Endodermal cell (in vitro differentiated cells): ENCODE results near the gene EPSTI1. TPM values are rescaled to one million over a fixed set of nuclear protein-coding genes. Genes with fewer than 3 reads are reported as not detected.

Source experiments
- DNase-seq: peaks from one replicate; pipeline ENCODE4 v3.0.0-alpha.2; 2017
- H3K27ac ChIP-seq: 2 replicates; pipeline ENCODE4 v1.5.1; 2013; ENCODE audit warnings: mild to moderate bottlenecking, low read depth, low read length, moderate library complexity
- H3K27me3 ChIP-seq: 2 replicates; pipeline ENCODE4 v1.6.1; 2013; ENCODE audit warnings: mild to moderate bottlenecking, low read length, moderate library complexity; ENCODE audit not compliant: insufficient read depth, control insufficient read depth, poor library complexity, severe bottlenecking
- H3K36me3 ChIP-seq: 2 replicates; pipeline ENCODE4 v1.7.0; 2013; ENCODE audit warnings: mild to moderate bottlenecking, low read length, moderate library complexity; ENCODE audit not compliant: control insufficient read depth, insufficient read depth
- H3K4me1 ChIP-seq: one replicate; pipeline ENCODE4 v1.7.0; 2013; ENCODE audit warnings: low read length; ENCODE audit not compliant: control insufficient read depth, insufficient read depth
- H3K4me3 ChIP-seq: 2 replicates; pipeline ENCODE4 v1.5.1; 2013; ENCODE audit warnings: mild to moderate bottlenecking, low read length, moderate library complexity
- H3K9ac ChIP-seq: 2 replicates; pipeline ENCODE4 v1.6.1; 2013; ENCODE audit warnings: mild to moderate bottlenecking, low read length, moderate library complexity; ENCODE audit not compliant: poor library complexity, severe bottlenecking; ENCODE audit errors: extremely low read depth
- H3K9me3 ChIP-seq: 2 replicates; pipeline ENCODE4 v1.6.1; 2013; ENCODE audit warnings: mild to moderate bottlenecking, low read length, moderate library complexity; ENCODE audit not compliant: control insufficient read depth
- H3K27ac Mint-ChIP-seq: 2 replicates; pipeline ENCODE4 v1.8.0; 2020; ENCODE audit warnings: mixed read lengths
- H3K27me3 Mint-ChIP-seq: 2 replicates; pipeline ENCODE4 v1.8.0; 2021; ENCODE audit warnings: mild to moderate bottlenecking, mixed read lengths; ENCODE audit not compliant: insufficient read depth
- H3K36me3 Mint-ChIP-seq: 2 replicates; pipeline ENCODE4 v1.8.0; 2020; ENCODE audit warnings: low read depth, mixed read lengths
- H3K4me1 Mint-ChIP-seq: 2 replicates; pipeline ENCODE4 v1.8.0; 2020; ENCODE audit warnings: mixed read lengths
- H3K4me3 Mint-ChIP-seq: 2 replicates; pipeline ENCODE4 v1.8.0; 2020; ENCODE audit warnings: mild to moderate bottlenecking, moderate library complexity, mixed read lengths
- H3K9me3 Mint-ChIP-seq: 2 replicates; pipeline ENCODE4 v1.8.0; 2020; ENCODE audit warnings: mild to moderate bottlenecking, mixed read lengths
- WGBS, 2 experiments: methylation state at CpG; one replicate each; pipeline versions ENCODE4 v1.1.5 to v1.1.7; 2013; ENCODE audit warnings: missing lambda C conversion rate in 2 of 2, mixed read lengths in 1 of 2; ENCODE audit not compliant: insufficient coverage in 1 of 2, insufficient read length in 1 of 2; 5-methylcytosine and 5-hydroxymethylcytosine counted together
- total RNA-seq, 2 donors: library from RNA; stranded (reverse); fragmentation: NEBNext Ultra II Directional in 1 of 2; extraction: Animal tissue kit (Norgen Biotek cat#: 25700) in 1 of 2; gene quantifications; 2 replicates in 1 of 2; 3 replicates in 1 of 2; pipeline ENCODE4 v1.2.1, GENCODE V29; 2021
- TF ChIP-seq, protein P1 (sequence below): fragments of 200-600 bp; sonication (generic); conservative IDR thresholded peaks from 2 replicates; pipeline ENCODE4 v1.5.0; 2021; ENCODE audit warnings: antibody characterized with exemption, mild to moderate bottlenecking

Gene EPSTI1
- total RNA-seq, 2 donors from 2014 or later: 33.8 to 101 TPM

DNA sequence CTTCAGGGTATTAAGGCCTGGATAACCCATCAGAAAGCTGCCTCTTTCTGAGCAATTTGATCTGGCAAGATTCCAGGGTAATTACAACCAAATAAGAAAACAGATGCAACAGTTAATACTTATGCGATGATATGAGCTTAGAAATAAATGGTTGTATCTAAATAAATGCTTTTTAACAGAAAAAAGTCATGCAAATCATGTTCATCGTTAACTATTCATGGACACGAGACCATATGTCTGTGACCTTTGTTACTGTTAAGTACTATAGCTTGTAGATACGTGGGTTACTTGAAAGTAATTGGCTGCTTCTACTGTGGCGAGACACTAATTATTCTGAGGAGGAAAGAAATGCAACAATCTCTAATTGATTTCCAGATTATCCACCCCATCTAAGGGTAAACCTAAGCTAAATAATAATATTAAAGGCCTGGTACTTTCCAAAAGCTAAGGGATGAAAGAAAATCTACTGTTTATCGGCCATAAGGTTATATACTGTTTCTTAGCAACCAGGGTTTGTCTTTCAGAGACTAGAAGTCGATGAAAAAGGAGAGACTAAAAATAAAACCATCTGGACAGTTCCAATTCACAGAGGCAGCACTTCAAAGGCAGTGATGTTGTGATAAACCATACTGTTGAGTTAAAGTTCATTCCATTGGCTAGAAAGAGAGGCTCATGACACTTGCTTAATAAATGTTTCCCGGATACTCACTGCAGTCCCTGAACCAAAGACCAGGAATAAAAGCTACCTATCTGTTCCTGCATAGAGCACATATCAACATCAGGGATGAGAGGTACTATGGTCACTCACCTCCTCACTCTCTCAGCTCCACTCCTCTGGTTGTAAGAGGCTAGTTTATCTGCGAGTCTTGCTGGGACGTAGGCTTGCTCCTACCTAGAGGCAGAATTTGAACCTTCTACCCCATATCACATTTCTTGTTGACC, 1.5 kb downstream of the EPSTI1 start:
- peaks cover 10% of the 10 kb centered on the region for H3K4me1 ChIP-seq
- no peak overlapping the region for H3K27ac ChIP-seq
- H3K9ac ChIP-seq: peak overlapping the region; percentile 94
- Mint-ChIP-seq H3K36me3 (no peaks in the 10 kb centered on the region), H3K27me3 (peaks cover 14% of the 10 kb centered on the region), H3K27ac (peak overlapping the region; percentile 20), H3K4me1 (peaks cover 41% of the 10 kb centered on the region), H3K9me3 (no peaks in the 10 kb centered on the region), H3K4me3 (peak overlapping the region; percentile 68)
- peak overlapping the region; percentile 92 for H3K4me3 ChIP-seq
- H3K9me3 ChIP-seq: no peaks in the 10 kb centered on the region
- H3K36me3 ChIP-seq: peaks cover 13% of the 10 kb centered on the region
- DNase-seq: no peak
- TF ChIP-seq, protein P1, sequence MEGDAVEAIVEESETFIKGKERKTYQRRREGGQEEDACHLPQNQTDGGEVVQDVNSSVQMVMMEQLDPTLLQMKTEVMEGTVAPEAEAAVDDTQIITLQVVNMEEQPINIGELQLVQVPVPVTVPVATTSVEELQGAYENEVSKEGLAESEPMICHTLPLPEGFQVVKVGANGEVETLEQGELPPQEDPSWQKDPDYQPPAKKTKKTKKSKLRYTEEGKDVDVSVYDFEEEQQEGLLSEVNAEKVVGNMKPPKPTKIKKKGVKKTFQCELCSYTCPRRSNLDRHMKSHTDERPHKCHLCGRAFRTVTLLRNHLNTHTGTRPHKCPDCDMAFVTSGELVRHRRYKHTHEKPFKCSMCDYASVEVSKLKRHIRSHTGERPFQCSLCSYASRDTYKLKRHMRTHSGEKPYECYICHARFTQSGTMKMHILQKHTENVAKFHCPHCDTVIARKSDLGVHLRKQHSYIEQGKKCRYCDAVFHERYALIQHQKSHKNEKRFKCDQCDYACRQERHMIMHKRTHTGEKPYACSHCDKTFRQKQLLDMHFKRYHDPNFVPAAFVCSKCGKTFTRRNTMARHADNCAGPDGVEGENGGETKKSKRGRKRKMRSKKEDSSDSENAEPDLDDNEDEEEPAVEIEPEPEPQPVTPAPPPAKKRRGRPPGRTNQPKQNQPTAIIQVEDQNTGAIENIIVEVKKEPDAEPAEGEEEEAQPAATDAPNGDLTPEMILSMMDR: no peak
- WGBS, 2 experiments: 88 to 90% methylated on average over 8 to 9 of the region's 10 CpGs
- no peaks in the 10 kb centered on the region for H3K27me3 ChIP-seq

DNA sequence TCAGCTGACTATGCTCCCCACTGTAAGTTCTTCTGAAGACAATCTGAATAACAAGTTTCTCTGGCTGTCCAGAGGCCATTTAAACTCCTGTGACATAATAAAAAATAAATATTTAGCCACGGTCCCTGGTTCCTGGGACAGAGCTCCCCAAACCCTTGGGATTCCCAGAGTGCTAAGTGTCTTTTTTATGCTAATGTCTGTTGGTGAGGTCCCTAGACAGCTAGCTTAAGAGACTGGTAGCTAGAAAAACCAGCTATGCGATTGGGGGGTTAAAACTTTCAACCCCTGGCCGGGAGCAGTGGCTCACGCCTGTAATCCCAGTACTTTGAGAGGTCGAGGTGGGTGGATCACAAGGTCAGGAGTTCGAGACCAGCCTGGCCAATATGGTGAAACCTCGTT, 5.9 kb downstream of the EPSTI1 start:
- Histone ChIP-seq H3K36me3 (peaks cover 35% of the 10 kb centered on the region), H3K4me1 (peaks cover 16% of the 10 kb centered on the region), H3K9me3 (no peaks in the 10 kb centered on the region), H3K27ac (no peak overlapping the region), H3K9ac (no peak overlapping the region), H3K4me3 (no peak overlapping the region), H3K27me3 (no peaks in the 10 kb centered on the region)
- Mint-ChIP-seq H3K9me3 (no peaks in the 10 kb centered on the region), H3K27ac (no peak overlapping the region), H3K27me3 (no peaks in the 10 kb centered on the region), H3K36me3 (no peaks in the 10 kb centered on the region), H3K4me1 (peaks cover 34% of the 10 kb centered on the region), H3K4me3 (no peak overlapping the region)
- TF ChIP-seq, protein P1: no peak
- no peak for DNase-seq
- WGBS, 2 experiments: 0 to 77% methylated on average over 1 to 6 of the region's 7 CpGs

DNA sequence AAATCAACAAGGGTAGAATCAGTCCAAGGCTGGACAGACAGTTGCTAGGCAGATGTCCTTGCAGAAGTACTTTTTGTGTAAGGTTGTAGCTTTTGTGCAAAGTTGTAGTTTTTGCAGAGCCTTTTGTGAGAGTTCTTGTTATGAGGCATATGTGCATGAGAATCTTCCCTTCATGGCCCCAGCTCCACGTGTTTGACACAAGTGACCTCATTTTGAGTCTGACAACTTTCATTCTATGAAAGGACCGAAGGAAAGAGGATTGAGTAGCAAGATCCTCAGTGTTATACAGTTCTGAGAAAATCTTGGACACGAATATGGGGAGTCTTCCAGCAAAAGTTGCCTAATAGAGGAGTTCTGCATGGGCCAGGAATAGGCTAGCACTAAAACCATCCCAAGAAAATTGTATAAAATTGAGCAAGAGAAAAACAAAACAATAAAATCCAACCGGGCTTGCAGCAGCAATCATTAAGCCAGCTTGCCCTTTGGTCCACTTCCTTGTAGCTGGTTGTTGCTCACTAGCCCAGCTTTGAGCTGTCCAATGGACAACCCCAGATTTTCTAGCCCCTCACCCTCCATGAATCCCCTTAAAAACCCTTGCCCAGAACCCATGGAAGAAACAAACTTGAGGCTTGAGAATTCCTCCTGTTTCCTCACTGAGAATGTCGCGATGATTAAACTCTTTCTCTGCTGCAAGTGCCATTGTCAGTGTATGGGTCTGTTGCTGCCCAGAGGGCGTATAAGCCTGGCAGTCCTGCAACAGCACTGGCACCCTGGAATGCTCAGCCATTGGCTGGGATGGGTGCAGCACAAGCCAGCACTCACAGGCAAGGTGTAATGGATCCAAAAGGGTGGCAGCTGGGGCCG, 6.5 kb downstream of the EPSTI1 start:
- WGBS, 2 experiments: 91% methylated on average over 7 to 8 of the region's 8 CpGs
- H3K9me3 ChIP-seq: no peaks in the 10 kb centered on the region
- Mint-ChIP-seq H3K4me3 (no peak overlapping the region), H3K27me3 (no peaks in the 10 kb centered on the region), H3K4me1 (peaks cover 32% of the 10 kb centered on the region), H3K36me3 (no peaks in the 10 kb centered on the region), H3K27ac (no peak overlapping the region), H3K9me3 (no peaks in the 10 kb centered on the region)
- peaks cover 17% of the 10 kb centered on the region for H3K4me1 ChIP-seq
- H3K27me3 ChIP-seq: no peaks in the 10 kb centered on the region
- H3K4me3 ChIP-seq: no peak overlapping the region
- DNase-seq: no peak
- H3K27ac ChIP-seq: no peak overlapping the region
- TF ChIP-seq, protein P1: no peak
- peaks cover 39% of the 10 kb centered on the region for H3K36me3 ChIP-seq
- no peak overlapping the region for H3K9ac ChIP-seq
